Astrocyte (in vitro differentiated cells and primary cell): ENCODE measurements around the gene UBE2E2. TPM values are rescaled to one million over a fixed set of nuclear protein-coding genes. Genes with fewer than 3 reads are reported as not detected.
A peak's percentile ranks its signal among the peaks of the same experiment; 100 is the strongest.

Experiments used
- DNase-seq: peaks from one replicate; pipeline ENCODE4 v3.0.0-alpha.2; 2010; ENCODE audit warnings: low read depth
- FAIRE-seq: peaks from 2 replicates; lab custom pipeline; 2011; peaks lifted over from hg19 to GRCh38; lab: Jason Lieb, UNC
- H2AFZ ChIP-seq: 2 replicates; pipeline ENCODE4 v1.6.0; 2012; ENCODE audit warnings: low read depth, low read length, inconsistent platforms
- H3K27ac ChIP-seq: 2 replicates; pipeline ENCODE4 v1.5.1; 2011; ENCODE audit warnings: low read depth, low read length, inconsistent platforms
- H3K27me3 ChIP-seq: 2 replicates; pipeline ENCODE4 v1.6.0; 2011; ENCODE audit warnings: low read length, inconsistent platforms; ENCODE audit not compliant: insufficient read depth
- H3K36me3 ChIP-seq: 2 replicates; pipeline ENCODE4 v1.5.1; 2011; ENCODE audit warnings: low read length, inconsistent platforms; ENCODE audit not compliant: insufficient read depth
- H3K4me1 ChIP-seq: 2 replicates; pipeline ENCODE4 v1.5.1; 2011; ENCODE audit warnings: low read length, inconsistent platforms; ENCODE audit not compliant: insufficient read depth
- H3K4me2 ChIP-seq: 2 replicates; pipeline ENCODE4 v1.6.0; 2012; ENCODE audit warnings: low read length, inconsistent platforms
- H3K4me3 ChIP-seq: 2 replicates; pipeline ENCODE4 v1.5.1; 2011; ENCODE audit warnings: low read depth, mild to moderate bottlenecking, low read length, inconsistent platforms; ENCODE audit not compliant: insufficient read depth
- H3K79me2 ChIP-seq: 2 replicates; pipeline ENCODE4 v1.6.0; 2012; ENCODE audit warnings: mild to moderate bottlenecking, low read length, inconsistent platforms; ENCODE audit not compliant: insufficient read depth
- H3K9ac ChIP-seq: 2 replicates; pipeline ENCODE4 v1.6.0; 2012; ENCODE audit warnings: mild to moderate bottlenecking, low read length, inconsistent platforms
- H3K9me3 ChIP-seq: 2 replicates; pipeline ENCODE4 v1.5.1; 2012; ENCODE audit warnings: low read depth, mild to moderate bottlenecking, low read length, inconsistent platforms; ENCODE audit not compliant: insufficient read depth
- H4K20me1 ChIP-seq: 2 replicates; pipeline ENCODE4 v1.6.0; 2012; ENCODE audit warnings: low read length, inconsistent platforms; ENCODE audit not compliant: insufficient read depth
- H3K27ac Mint-ChIP-seq: one replicate; pipeline ENCODE4 v1.8.0; 2021; ENCODE audit warnings: mild to moderate bottlenecking, mixed read lengths; ENCODE audit not compliant: unreplicated experiment
- H3K27me3 Mint-ChIP-seq: one replicate; pipeline ENCODE4 v1.8.0; 2021; ENCODE audit warnings: low read depth, mixed read lengths; ENCODE audit not compliant: unreplicated experiment
- H3K36me3 Mint-ChIP-seq: one replicate; pipeline ENCODE4 v1.8.0; 2021; ENCODE audit warnings: low read depth, mixed read lengths; ENCODE audit not compliant: unreplicated experiment
- H3K4me1 Mint-ChIP-seq: one replicate; pipeline ENCODE4 v1.8.0; 2021; ENCODE audit warnings: low read depth, mixed read lengths; ENCODE audit not compliant: unreplicated experiment
- H3K4me3 Mint-ChIP-seq: one replicate; pipeline ENCODE4 v1.8.0; 2021; ENCODE audit warnings: mild to moderate bottlenecking, moderate library complexity, mixed read lengths; ENCODE audit not compliant: unreplicated experiment
- H3K9me3 Mint-ChIP-seq: one replicate; pipeline ENCODE4 v1.8.0; 2021; ENCODE audit warnings: mild to moderate bottlenecking, mixed read lengths; ENCODE audit not compliant: unreplicated experiment
- EZH2 ChIP-seq: IDR thresholded peaks from 2 replicates; pipeline ENCODE4 v1.6.1; 2012; ENCODE audit warnings: mild to moderate bottlenecking, low read length, inconsistent platforms; ENCODE audit not compliant: insufficient read depth
- total RNA-seq: library from RNA; stranded (reverse); gene quantifications from 2 replicates; pipeline ENCODE4 v1.2.1, GENCODE V29; 2021
- TF ChIP-seq, protein P1 (sequence below): IDR thresholded peaks from 2 replicates; pipeline ENCODE4 v1.5.1; 2011; ENCODE audit warnings: low read depth, mild to moderate bottlenecking, inconsistent platforms, low read length, moderate library complexity; ENCODE audit not compliant: insufficient read depth

Gene UBE2E2
- total RNA-seq, 1 donor from 2014 or later = 89.8 TPM

DNA sequence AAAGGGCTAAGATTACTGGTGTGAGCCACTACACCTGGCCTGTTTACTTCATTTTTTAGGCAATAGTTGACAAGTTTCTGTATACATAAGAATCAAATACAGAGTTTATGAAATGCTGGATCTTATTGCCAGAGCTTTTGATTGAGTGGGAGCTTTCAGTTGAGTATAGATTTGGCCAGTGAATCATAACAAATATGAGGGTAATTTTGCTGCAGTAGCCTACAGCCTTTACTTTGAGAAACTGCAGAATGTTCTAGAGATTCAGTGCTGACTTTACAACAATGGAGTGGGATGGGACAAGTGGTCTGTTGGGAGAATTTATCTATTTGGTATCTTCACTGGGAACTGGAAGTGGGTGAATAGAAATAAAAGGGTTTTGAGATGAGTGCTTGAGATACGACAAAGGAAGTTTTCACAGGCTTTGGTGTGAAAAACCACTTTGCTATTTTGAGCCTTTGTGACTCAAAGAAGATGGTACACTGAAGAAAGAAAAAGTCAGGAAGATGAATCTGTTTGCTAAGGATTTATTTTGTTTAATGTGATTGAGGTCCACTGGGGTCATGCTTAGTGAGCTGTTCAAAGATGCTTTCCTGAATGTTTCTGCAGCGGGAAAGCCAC, 227.8 kb downstream of the UBE2E2 start:
- H3K79me2 ChIP-seq = peaks cover 3% of the 10 kb centered on the region
- no peak overlapping the region for H2AFZ ChIP-seq
- no peaks in the 10 kb centered on the region for H3K27me3 ChIP-seq
- no peak overlapping the region for H3K27ac ChIP-seq
- H3K4me1 Mint-ChIP-seq = peaks cover 20% of the 10 kb centered on the region
- H3K9me3 ChIP-seq = no peaks in the 10 kb centered on the region
- DNase-seq (no peak), FAIRE-seq (peak; percentile 59)
- TF ChIP-seq EZH2 = no peak
- TF ChIP-seq, protein P1, sequence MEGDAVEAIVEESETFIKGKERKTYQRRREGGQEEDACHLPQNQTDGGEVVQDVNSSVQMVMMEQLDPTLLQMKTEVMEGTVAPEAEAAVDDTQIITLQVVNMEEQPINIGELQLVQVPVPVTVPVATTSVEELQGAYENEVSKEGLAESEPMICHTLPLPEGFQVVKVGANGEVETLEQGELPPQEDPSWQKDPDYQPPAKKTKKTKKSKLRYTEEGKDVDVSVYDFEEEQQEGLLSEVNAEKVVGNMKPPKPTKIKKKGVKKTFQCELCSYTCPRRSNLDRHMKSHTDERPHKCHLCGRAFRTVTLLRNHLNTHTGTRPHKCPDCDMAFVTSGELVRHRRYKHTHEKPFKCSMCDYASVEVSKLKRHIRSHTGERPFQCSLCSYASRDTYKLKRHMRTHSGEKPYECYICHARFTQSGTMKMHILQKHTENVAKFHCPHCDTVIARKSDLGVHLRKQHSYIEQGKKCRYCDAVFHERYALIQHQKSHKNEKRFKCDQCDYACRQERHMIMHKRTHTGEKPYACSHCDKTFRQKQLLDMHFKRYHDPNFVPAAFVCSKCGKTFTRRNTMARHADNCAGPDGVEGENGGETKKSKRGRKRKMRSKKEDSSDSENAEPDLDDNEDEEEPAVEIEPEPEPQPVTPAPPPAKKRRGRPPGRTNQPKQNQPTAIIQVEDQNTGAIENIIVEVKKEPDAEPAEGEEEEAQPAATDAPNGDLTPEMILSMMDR = no peak
- H3K4me2 ChIP-seq = no peak overlapping the region
- H3K36me3 Mint-ChIP-seq = peaks cover 3% of the 10 kb centered on the region
- no peak overlapping the region for H3K4me3 Mint-ChIP-seq
- no peaks in the 10 kb centered on the region for H3K36me3 ChIP-seq
- peaks cover 23% of the 10 kb centered on the region for H4K20me1 ChIP-seq
- H3K9ac ChIP-seq = no peak overlapping the region
- peaks cover 7% of the 10 kb centered on the region for H3K4me1 ChIP-seq
- no peak overlapping the region for H3K27ac Mint-ChIP-seq
- H3K4me3 ChIP-seq = no peak overlapping the region
- no peaks in the 10 kb centered on the region for H3K9me3 Mint-ChIP-seq
- no peaks in the 10 kb centered on the region for H3K27me3 Mint-ChIP-seq

DNA sequence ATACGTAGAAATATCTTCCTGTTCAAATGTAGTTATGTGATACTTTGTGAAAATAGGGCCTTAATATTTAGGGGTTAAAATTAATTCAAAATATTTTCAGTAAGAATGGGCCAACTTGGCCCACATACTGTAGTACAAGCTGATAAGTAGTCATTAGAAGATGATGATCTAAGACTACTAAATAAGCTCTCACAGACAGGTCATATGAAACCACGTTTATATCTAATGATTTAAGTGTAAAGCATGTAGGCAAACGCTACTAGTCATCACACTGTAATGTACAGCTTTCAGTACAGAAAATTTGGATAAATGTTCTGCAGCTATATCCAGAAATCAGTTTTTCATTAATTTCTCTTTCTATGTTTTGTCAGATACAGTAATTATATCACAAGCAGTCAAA, 228.6 kb downstream of the UBE2E2 start:
- Histone ChIP-seq H4K20me1 (peaks cover 26% of the 10 kb centered on the region), H3K27ac (no peak overlapping the region), H3K4me1 (peaks cover 7% of the 10 kb centered on the region), H3K36me3 (no peaks in the 10 kb centered on the region), H3K79me2 (peaks cover 5% of the 10 kb centered on the region), H2AFZ (no peak overlapping the region), H3K4me3 (no peak overlapping the region), H3K9ac (no peak overlapping the region), H3K4me2 (no peak overlapping the region), H3K9me3 (no peaks in the 10 kb centered on the region), H3K27me3 (no peaks in the 10 kb centered on the region)
- H3K36me3 Mint-ChIP-seq = peaks cover 3% of the 10 kb centered on the region
- H3K9me3 Mint-ChIP-seq = no peaks in the 10 kb centered on the region
- DNase-seq (peak; percentile 41), FAIRE-seq (no peak)
- TF ChIP-seq, protein P1 = no peak
- TF ChIP-seq EZH2 = no peak
- H3K4me1 Mint-ChIP-seq = peaks cover 24% of the 10 kb centered on the region
- no peak overlapping the region for H3K27ac Mint-ChIP-seq
- H3K27me3 Mint-ChIP-seq = no peaks in the 10 kb centered on the region
- H3K4me3 Mint-ChIP-seq = no peak overlapping the region

DNA sequence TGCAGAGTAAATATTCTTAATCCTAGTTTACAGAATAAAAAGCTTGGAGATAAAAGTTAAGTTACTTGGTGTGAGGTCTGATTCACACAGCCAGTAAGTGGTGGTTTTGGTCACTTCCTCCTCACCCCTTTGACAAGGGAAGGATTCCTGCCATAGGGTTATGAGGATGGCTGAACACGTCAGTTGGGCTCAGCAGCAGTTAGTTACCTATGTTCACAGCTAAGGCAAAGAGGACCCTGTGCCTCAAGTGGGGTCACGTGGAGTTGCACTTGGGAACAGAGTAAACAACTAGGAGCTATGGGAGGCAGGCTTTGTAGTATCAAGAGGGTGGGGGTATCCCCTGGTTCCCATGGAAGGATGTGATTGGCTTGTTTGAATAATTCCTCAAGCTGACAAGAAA, 232.2 kb downstream of the UBE2E2 start:
- Histone ChIP-seq H3K36me3 (no peaks in the 10 kb centered on the region), H3K4me3 (no peak overlapping the region), H3K27ac (no peak overlapping the region), H3K4me2 (no peak overlapping the region), H3K27me3 (no peaks in the 10 kb centered on the region), H2AFZ (no peak overlapping the region), H3K79me2 (peaks cover 5% of the 10 kb centered on the region), H3K9me3 (no peaks in the 10 kb centered on the region), H3K9ac (no peak overlapping the region), H3K4me1 (peaks cover 7% of the 10 kb centered on the region), H4K20me1 (peaks cover 40% of the 10 kb centered on the region)
- DNase-seq (no peak), FAIRE-seq (no peak)
- peak overlapping the region; percentile 82 for H3K27ac Mint-ChIP-seq
- no peaks in the 10 kb centered on the region for H3K9me3 Mint-ChIP-seq
- H3K27me3 Mint-ChIP-seq = no peaks in the 10 kb centered on the region
- peaks cover 3% of the 10 kb centered on the region for H3K36me3 Mint-ChIP-seq
- no peak overlapping the region for H3K4me3 Mint-ChIP-seq
- no peak for TF ChIP-seq EZH2
- TF ChIP-seq, protein P1 = no peak
- peaks cover 45% of the 10 kb centered on the region for H3K4me1 Mint-ChIP-seq
